ENCODE measurements around the gene POLR2F. TPM values are rescaled to one million over a fixed set of nuclear protein-coding genes. Genes with fewer than 3 reads are reported as not detected.
"Not testable (repeated sequence)": the region's sequence is repeated elsewhere in the genome, so short reads cannot be mapped to it uniquely, and the experiment has no call there.

POLR2F gene
- total and polyA plus RNA-seq, 9 donors: 45.3 to 58.1 (median 50.6) TPM

- H3K4me3 ChIP-seq (ENCODE audit: low read length): no peak overlapping the region
- DNase-seq: no peak
- H3K27me3 ChIP-seq (ENCODE audit: control insufficient read depth, insufficient read depth, low read length): peaks cover 4% of the 10 kb centered on the region
- WGBS (ENCODE audit: insufficient coverage): 43% methylated on average over 4 of the region's 8 CpGs
- no peak overlapping the region for H3K27ac ChIP-seq (ENCODE audit: low read length)
- H3K9me3 ChIP-seq (replicated peaks; ENCODE audit: control insufficient read depth, low read depth, low read length): no peaks in the 10 kb centered on the region
- peaks cover 19% of the 10 kb centered on the region for H3K4me1 ChIP-seq (ENCODE audit: control insufficient read depth, insufficient read depth, low read length)
- H3K36me3 ChIP-seq (ENCODE audit: control insufficient read depth, insufficient read depth, low read length): no peaks in the 10 kb centered on the region
Observed at GRCh38 chr22:37951305-37951704, 2.2 kb upstream of the POLR2F start.

DNA sequence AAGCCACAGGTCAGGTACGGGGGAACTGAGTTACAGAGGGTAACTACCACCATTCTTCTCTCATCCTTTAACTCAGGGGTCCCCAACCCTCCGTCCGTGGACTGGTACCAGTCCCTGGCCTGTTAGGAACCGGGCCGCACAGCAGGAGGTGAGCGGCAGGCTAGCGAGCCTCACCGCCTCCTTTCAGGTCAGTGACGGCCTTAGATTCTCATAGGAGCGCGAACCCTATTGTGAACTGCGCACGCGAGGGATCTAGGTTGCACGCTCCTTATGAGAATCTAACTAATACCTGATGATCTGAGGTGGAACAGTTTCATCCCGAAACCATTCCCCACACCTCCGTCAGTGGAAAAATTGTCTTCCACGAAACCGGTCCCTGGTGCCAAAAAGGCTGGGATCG lies 870 bp upstream of the POLR2F start:
- not testable (repeated sequence) for H3K27me3 ChIP-seq (ENCODE audit: control insufficient read depth, insufficient read depth, low read length); H3K27ac ChIP-seq (ENCODE audit: low read length); H3K9me3 ChIP-seq (replicated peaks; ENCODE audit: control insufficient read depth, low read depth, low read length); DNase-seq
- H3K4me3 ChIP-seq (ENCODE audit: low read length): peak overlapping the region; percentile 98
- 17% methylated on average over 7 of the region's 20 CpGs for WGBS (ENCODE audit: insufficient coverage)
- H3K36me3 ChIP-seq (ENCODE audit: control insufficient read depth, insufficient read depth, low read length): peaks cover 12% of the 10 kb centered on the region
- H3K4me1 ChIP-seq (ENCODE audit: control insufficient read depth, insufficient read depth, low read length): peaks cover 19% of the 10 kb centered on the region

DNA sequence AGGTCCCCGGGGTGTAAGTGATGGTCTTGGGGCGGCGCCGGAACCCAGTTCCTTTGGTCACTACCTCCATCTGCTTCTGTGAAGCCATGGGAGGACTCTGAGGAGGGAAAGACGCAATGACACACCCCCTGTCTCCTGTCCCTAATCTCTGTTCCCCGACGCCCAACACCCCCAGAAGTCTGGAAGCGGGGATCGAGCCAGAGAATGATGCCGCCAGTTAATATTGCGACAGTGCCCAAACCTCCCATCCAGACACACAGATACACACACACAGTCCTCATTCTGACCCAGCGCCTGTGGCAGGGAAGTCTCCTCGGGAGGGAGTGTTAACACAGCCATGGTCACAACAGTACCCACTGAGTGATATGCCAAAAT lies 450 bp upstream of the POLR2F start:
- H3K27ac ChIP-seq (ENCODE audit: low read length): peak overlapping the region; percentile 20
- H3K4me3 ChIP-seq (ENCODE audit: low read length): peak overlapping the region; percentile 98
- no peak for DNase-seq
- no peaks in the 10 kb centered on the region for H3K9me3 ChIP-seq (replicated peaks; ENCODE audit: control insufficient read depth, low read depth, low read length)
- peaks cover 15% of the 10 kb centered on the region for H3K36me3 ChIP-seq (ENCODE audit: control insufficient read depth, insufficient read depth, low read length)
- peaks cover 19% of the 10 kb centered on the region for H3K4me1 ChIP-seq (ENCODE audit: control insufficient read depth, insufficient read depth, low read length)
- peaks cover 4% of the 10 kb centered on the region for H3K27me3 ChIP-seq (ENCODE audit: control insufficient read depth, insufficient read depth, low read length)
- WGBS (ENCODE audit: insufficient coverage): 2% methylated on average over 6 of the region's 13 CpGs

DNA sequence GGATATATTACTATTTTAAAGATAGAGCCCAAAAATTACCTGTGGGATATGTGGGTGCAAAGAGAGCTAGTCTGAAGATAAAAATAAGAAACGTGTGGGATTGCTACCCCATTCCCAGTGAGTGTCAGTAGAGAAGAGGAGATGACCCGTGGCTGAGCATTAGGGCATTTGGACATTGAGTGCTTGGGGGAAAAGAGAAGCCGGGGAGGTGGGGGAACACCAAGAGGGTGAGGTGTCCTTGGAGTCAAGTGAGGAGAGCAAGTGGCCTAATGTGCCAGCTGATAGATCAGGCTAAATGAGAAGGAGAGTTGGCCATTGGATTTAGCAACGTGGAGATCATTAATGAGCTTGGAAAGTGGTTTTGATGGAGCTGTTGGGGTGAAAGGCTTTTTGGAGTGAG lies 1.2 kb downstream of the POLR2F start:
- Histone ChIP-seq H3K36me3 (ENCODE audit: control insufficient read depth, insufficient read depth, low read length) (peaks cover 28% of the 10 kb centered on the region), H3K9me3 (replicated peaks; ENCODE audit: control insufficient read depth, low read depth, low read length) (no peaks in the 10 kb centered on the region), H3K27ac (ENCODE audit: low read length) (no peak overlapping the region), H3K27me3 (ENCODE audit: control insufficient read depth, insufficient read depth, low read length) (peaks cover 4% of the 10 kb centered on the region), H3K4me3 (ENCODE audit: low read length) (no peak overlapping the region), H3K4me1 (ENCODE audit: control insufficient read depth, insufficient read depth, low read length) (peaks cover 19% of the 10 kb centered on the region)
- 71% methylated on average over 4 of the region's 4 CpGs for WGBS (ENCODE audit: insufficient coverage)
- no peak for DNase-seq

- WGBS (ENCODE audit: insufficient coverage): 100% methylated on average over 3 of the region's 15 CpGs
- DNase-seq; H3K4me3 ChIP-seq (ENCODE audit: low read length); H3K9me3 ChIP-seq (replicated peaks; ENCODE audit: control insufficient read depth, low read depth, low read length); H3K27ac ChIP-seq (ENCODE audit: low read length); H3K27me3 ChIP-seq (ENCODE audit: control insufficient read depth, insufficient read depth, low read length): not testable (repeated sequence)
- Histone ChIP-seq H3K36me3 (ENCODE audit: control insufficient read depth, insufficient read depth, low read length) (peaks cover 38% of the 10 kb centered on the region), H3K4me1 (ENCODE audit: control insufficient read depth, insufficient read depth, low read length) (peaks cover 19% of the 10 kb centered on the region)
Observed at GRCh38 chr22:37955825-37956397, 2.4 kb downstream of the POLR2F start.

DNA sequence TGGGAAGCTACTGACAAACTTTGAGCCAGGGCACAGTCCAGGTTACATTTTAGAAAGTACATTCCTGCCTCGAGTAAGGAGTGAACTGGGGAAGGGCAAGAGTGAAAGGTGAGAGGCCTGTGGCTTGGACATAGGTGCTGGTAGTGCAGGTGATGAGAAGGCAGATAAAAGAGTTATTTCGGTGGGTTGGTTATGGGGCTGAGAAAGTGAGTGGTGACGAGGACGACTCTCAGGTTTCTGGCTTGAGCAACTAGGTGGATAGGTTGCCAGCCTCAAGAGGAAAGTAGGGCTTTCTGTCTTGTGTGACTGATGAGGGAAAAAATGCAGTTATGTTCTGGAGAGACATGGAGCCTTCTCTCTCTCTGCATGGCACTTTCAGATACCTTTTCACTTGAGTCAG lies 3.7 kb downstream of the POLR2F start:
- peaks cover 51% of the 10 kb centered on the region for H3K36me3 ChIP-seq (ENCODE audit: control insufficient read depth, insufficient read depth, low read length)
- peaks cover 4% of the 10 kb centered on the region for H3K27me3 ChIP-seq (ENCODE audit: control insufficient read depth, insufficient read depth, low read length)
- H3K27ac ChIP-seq (ENCODE audit: low read length): no peak overlapping the region
- H3K4me1 ChIP-seq (ENCODE audit: control insufficient read depth, insufficient read depth, low read length): peaks cover 19% of the 10 kb centered on the region
- no peak overlapping the region for H3K4me3 ChIP-seq (ENCODE audit: low read length)
- WGBS (ENCODE audit: insufficient coverage): 94% methylated on average over 2 of the region's 4 CpGs
- H3K9me3 ChIP-seq (replicated peaks; ENCODE audit: control insufficient read depth, low read depth, low read length): no peaks in the 10 kb centered on the region
- no peak for DNase-seq

- 98% methylated on average over 14 of the region's 18 CpGs for WGBS (ENCODE audit: insufficient coverage)
- DNase-seq: no peak
- Histone ChIP-seq H3K27ac (ENCODE audit: low read length) (no peak overlapping the region), H3K4me1 (ENCODE audit: control insufficient read depth, insufficient read depth, low read length) (peaks cover 6% of the 10 kb centered on the region), H3K9me3 (replicated peaks; ENCODE audit: control insufficient read depth, low read depth, low read length) (no peaks in the 10 kb centered on the region), H3K36me3 (ENCODE audit: control insufficient read depth, insufficient read depth, low read length) (peaks cover 65% of the 10 kb centered on the region), H3K27me3 (ENCODE audit: control insufficient read depth, insufficient read depth, low read length) (no peaks in the 10 kb centered on the region), H3K4me3 (ENCODE audit: low read length) (no peak overlapping the region)
Observed at GRCh38 chr22:37959231-37959825, 5.8 kb downstream of the POLR2F start.

DNA sequence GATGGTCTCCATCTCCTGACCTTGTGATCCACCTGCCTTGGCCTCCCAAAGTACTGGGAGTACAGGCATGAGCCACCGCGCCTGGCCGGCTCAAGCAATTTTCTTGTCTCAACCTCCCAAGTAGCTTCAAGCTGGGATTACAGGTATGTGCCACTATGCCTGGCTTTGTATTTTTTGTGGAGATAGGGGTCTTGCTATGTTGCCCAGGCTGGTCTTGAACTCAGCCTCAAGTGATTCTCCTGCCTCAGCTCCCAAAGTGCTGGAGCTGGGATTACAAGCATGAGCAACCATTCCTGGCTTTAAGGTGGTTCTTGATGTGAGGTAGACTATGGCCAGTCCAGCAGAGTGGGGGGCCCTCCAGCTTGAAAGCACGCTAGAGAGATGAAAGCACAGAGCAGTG lies 7.6 kb downstream of the POLR2F start:
- WGBS (ENCODE audit: insufficient coverage): 100% methylated on average over 1 of the region's 4 CpGs
- Histone ChIP-seq H3K4me1 (ENCODE audit: control insufficient read depth, insufficient read depth, low read length) (peaks cover under 1% of the 10 kb centered on the region), H3K9me3 (replicated peaks; ENCODE audit: control insufficient read depth, low read depth, low read length) (no peaks in the 10 kb centered on the region), H3K36me3 (ENCODE audit: control insufficient read depth, insufficient read depth, low read length) (peaks cover 70% of the 10 kb centered on the region), H3K4me3 (ENCODE audit: low read length) (no peak overlapping the region), H3K27ac (ENCODE audit: low read length) (no peak overlapping the region), H3K27me3 (ENCODE audit: control insufficient read depth, insufficient read depth, low read length) (no peaks in the 10 kb centered on the region)
- DNase-seq: no peak

GRCh38 chr22:37965940-37966664 lies 12.6 kb downstream of the POLR2F start:
- Histone ChIP-seq H3K36me3 (ENCODE audit: control insufficient read depth, insufficient read depth, low read length) (peaks cover 64% of the 10 kb centered on the region), H3K9me3 (replicated peaks; ENCODE audit: control insufficient read depth, low read depth, low read length) (no peaks in the 10 kb centered on the region), H3K4me1 (ENCODE audit: control insufficient read depth, insufficient read depth, low read length) (peaks cover 2% of the 10 kb centered on the region), H3K4me3 (ENCODE audit: low read length) (no peak overlapping the region), H3K27ac (ENCODE audit: low read length) (no peak overlapping the region), H3K27me3 (ENCODE audit: control insufficient read depth, insufficient read depth, low read length) (no peaks in the 10 kb centered on the region)
- WGBS (ENCODE audit: insufficient coverage): 79% methylated on average over 6 of the region's 9 CpGs
- DNase-seq: no peak

GRCh38 chr22:37967147-37967546 lies 13.6 kb downstream of the POLR2F start:
- Histone ChIP-seq H3K27ac (ENCODE audit: low read length) (no peak overlapping the region), H3K4me3 (ENCODE audit: low read length) (no peak overlapping the region), H3K4me1 (ENCODE audit: control insufficient read depth, insufficient read depth, low read length) (peaks cover 3% of the 10 kb centered on the region), H3K27me3 (ENCODE audit: control insufficient read depth, insufficient read depth, low read length) (no peaks in the 10 kb centered on the region), H3K9me3 (replicated peaks; ENCODE audit: control insufficient read depth, low read depth, low read length) (no peaks in the 10 kb centered on the region), H3K36me3 (ENCODE audit: control insufficient read depth, insufficient read depth, low read length) (peaks cover 53% of the 10 kb centered on the region)
- WGBS (ENCODE audit: insufficient coverage): no CpG with 5 or more reads among the region's 1 CpG
- DNase-seq: no peak
